22Rv1 (cell line): ENCODE measurements around the gene ANKRD13C.

Source experiments
- ZFX ChIP-seq: fragments of 450-650 bp; IDR thresholded peaks from 2 replicates; pipeline ENCODE4 v1.6.1; 2017; ENCODE audit warnings: antibody characterized with exemption, borderline replicate concordance
- TF ChIP-seq, protein P1 (sequence below): fragments of 450-650 bp; IDR thresholded peaks from 2 replicates; pipeline ENCODE4 v1.5.1; 2017; ENCODE audit warnings: mild to moderate bottlenecking

DNA sequence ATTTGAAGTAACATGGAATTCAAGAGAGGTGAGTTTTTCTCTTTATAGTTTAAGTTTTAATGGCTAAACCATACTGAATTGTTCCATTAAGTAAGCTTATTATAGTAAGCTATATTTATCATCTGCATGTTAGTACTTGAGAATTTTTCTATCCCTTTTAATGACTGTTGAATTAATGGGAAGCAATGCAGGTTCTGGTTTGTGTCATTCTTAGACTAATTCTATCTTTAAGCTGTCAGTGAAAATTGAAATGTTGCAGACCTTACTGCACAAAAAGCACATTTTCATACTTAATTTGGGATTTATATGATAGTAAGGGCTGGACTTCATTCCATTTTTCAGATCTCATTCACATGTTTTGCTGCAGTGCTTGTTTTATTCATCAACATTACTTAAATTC is 107.4 kb downstream of the ANKRD13C start:
- TF ChIP-seq, protein P1, sequence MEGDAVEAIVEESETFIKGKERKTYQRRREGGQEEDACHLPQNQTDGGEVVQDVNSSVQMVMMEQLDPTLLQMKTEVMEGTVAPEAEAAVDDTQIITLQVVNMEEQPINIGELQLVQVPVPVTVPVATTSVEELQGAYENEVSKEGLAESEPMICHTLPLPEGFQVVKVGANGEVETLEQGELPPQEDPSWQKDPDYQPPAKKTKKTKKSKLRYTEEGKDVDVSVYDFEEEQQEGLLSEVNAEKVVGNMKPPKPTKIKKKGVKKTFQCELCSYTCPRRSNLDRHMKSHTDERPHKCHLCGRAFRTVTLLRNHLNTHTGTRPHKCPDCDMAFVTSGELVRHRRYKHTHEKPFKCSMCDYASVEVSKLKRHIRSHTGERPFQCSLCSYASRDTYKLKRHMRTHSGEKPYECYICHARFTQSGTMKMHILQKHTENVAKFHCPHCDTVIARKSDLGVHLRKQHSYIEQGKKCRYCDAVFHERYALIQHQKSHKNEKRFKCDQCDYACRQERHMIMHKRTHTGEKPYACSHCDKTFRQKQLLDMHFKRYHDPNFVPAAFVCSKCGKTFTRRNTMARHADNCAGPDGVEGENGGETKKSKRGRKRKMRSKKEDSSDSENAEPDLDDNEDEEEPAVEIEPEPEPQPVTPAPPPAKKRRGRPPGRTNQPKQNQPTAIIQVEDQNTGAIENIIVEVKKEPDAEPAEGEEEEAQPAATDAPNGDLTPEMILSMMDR = no peak
- TF ChIP-seq ZFX = no peak
